T-helper 2 cell treated with Interferon-gamma antibody and Interleukin-4, amounts not matched to agents 5 μg/mL and 100 μg/mL, for 36 hours (primary cell): ENCODE results near the gene GAS7.
"Not testable (repeated sequence)": the region's sequence is repeated elsewhere in the genome, so short reads cannot be mapped to it uniquely, and the experiment has no call there.

Experiments
- DNase-seq: peaks from one replicate; pipeline ENCODE4 v3.0.0; 2021; ENCODE audit warnings: low spot score
- H3K27ac Mint-ChIP-seq: one replicate; pipeline ENCODE4 v1.8.0; 2021; ENCODE audit warnings: mild to moderate bottlenecking, mixed read lengths
- H3K27me3 Mint-ChIP-seq: one replicate; pipeline ENCODE4 v1.8.0; 2021; ENCODE audit warnings: low read depth, mixed read lengths
- H3K36me3 Mint-ChIP-seq: one replicate; pipeline ENCODE4 v1.8.0; 2021; ENCODE audit warnings: low read depth, mixed read lengths
- H3K4me1 Mint-ChIP-seq: one replicate; pipeline ENCODE4 v1.8.0; 2021; ENCODE audit warnings: low read depth, mixed read lengths
- H3K4me3 Mint-ChIP-seq: one replicate; pipeline ENCODE4 v1.8.0; 2022; ENCODE audit warnings: mild to moderate bottlenecking, moderate library complexity, mixed read lengths
- H3K9me3 Mint-ChIP-seq: one replicate; pipeline ENCODE4 v1.8.0; 2021; ENCODE audit warnings: mixed read lengths

GAS7 gene

DNA sequence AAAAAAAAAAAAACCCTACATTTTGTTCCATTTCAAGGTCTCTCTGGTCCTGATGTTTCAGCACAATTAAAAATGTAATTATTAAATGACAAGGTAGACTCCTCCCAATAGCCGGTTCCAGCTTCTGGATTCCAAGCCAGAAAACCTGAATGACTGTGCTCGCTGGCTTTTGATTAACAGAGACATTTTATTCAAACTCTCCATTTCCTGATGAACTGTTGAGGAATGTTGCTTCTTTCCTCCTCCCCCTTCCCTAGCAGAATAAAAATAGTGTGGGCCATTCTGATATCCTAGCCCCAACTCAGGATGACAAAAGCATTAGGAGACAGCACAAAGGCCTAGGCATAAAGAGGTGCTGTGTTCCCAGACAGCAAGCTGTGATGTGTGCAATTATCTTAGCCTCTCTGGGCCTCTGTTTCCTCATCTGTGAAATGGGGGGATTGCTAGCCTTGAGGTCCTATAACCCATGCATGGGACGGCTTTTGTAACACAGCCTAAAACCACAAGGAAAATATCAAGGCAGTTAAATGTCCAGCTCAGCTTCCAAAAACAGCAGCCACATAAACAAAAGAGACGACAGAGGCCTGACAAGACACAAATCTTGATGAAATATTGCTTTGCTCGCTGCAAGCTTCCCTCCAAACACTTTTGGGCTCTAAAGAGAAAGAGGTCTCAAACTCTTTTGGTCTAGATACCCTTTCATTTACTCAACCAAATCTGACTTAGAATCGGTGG is 166.1 kb downstream of the GAS7 start:
- Mint-ChIP-seq H3K27me3 (no peaks in the 10 kb centered on the region), H3K27ac (no peak overlapping the region), H3K9me3 (no peaks in the 10 kb centered on the region), H3K4me3 (no peak overlapping the region), H3K36me3 (no peaks in the 10 kb centered on the region), H3K4me1 (no peaks in the 10 kb centered on the region)
- DNase-seq: no peak

DNA sequence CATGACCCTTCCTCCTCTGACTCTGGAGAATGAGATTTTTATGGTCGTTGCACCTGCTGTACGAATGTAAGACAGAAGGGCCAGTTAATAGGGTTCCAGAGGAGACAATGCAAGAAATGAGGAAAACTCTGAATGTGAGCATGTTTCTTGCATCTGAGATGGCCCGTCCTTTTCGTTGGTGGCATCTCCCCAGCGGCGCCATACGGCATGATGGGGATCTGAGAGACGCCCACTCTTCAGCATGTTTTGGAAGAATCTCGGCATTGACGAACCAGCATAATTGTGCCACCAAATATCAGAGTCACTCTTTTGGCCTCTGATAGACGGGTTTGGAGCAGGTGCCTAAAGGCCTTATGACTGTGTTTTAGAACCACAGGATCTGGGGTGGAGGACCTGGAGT is 166.8 kb downstream of the GAS7 start:
- H3K4me3 Mint-ChIP-seq: no peak overlapping the region
- H3K27ac Mint-ChIP-seq: no peak overlapping the region
- H3K4me1 Mint-ChIP-seq: no peaks in the 10 kb centered on the region
- H3K27me3 Mint-ChIP-seq: no peaks in the 10 kb centered on the region
- no peaks in the 10 kb centered on the region for H3K9me3 Mint-ChIP-seq
- DNase-seq: no peak
- H3K36me3 Mint-ChIP-seq: no peaks in the 10 kb centered on the region

GRCh38 chr17:10031127-10031526 is 167.3 kb downstream of the GAS7 start:
- no peak overlapping the region for H3K4me3 Mint-ChIP-seq
- DNase-seq: no peak
- no peaks in the 10 kb centered on the region for H3K9me3 Mint-ChIP-seq
- H3K27me3 Mint-ChIP-seq: no peaks in the 10 kb centered on the region
- H3K4me1 Mint-ChIP-seq: no peaks in the 10 kb centered on the region
- no peaks in the 10 kb centered on the region for H3K36me3 Mint-ChIP-seq
- H3K27ac Mint-ChIP-seq: no peak overlapping the region

DNA sequence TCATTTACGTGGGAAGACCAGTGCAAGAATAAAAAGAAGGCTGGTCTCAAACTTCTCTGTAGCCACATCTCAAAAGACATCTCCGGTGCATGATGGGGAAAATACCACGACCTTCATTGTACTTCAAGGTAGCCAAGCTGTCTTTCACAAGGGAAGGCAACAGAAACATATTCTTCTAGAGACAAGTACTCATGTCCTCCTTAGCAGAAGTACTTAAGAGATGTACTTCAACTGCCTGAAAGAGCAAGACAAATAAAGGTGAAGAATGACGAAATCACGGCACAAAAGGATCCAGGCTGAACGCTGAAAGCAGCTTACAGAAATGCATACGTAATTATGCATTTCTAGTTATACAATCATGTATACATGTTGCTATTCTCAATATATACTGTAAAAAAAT is 169.3 kb downstream of the GAS7 start:
- DNase-seq: no peak
- H3K36me3 Mint-ChIP-seq: no peaks in the 10 kb centered on the region
- no peaks in the 10 kb centered on the region for H3K9me3 Mint-ChIP-seq
- H3K4me1 Mint-ChIP-seq: no peaks in the 10 kb centered on the region
- no peak overlapping the region for H3K27ac Mint-ChIP-seq
- no peaks in the 10 kb centered on the region for H3K27me3 Mint-ChIP-seq
- H3K4me3 Mint-ChIP-seq: no peak overlapping the region

GRCh38 chr17:10025976-10026901 is 172.2 kb downstream of the GAS7 start:
- Mint-ChIP-seq H3K4me3 (no peak overlapping the region), H3K36me3 (no peaks in the 10 kb centered on the region), H3K4me1 (no peaks in the 10 kb centered on the region), H3K27me3 (no peaks in the 10 kb centered on the region), H3K9me3 (no peaks in the 10 kb centered on the region), H3K27ac (no peak overlapping the region)
- no peak for DNase-seq

DNA sequence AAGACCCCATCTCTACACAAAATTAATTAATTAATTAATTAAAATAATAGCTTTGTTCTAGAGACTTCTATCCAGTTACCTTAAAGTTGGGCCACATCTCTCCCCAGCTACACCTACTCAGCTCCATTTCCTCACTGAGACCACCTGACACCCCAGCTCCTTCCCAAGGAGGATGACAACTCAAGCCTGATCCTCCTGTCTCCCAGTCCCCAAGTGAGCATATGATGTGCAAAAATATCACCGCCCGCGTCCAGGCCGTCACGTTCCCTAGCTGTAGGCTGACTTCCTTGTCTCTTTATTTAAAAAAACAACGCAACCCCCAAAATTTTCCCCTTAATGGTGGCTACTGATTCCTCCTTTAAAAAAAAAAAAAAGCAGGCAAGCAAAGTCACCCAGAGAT is 173.2 kb downstream of the GAS7 start:
- H3K9me3 Mint-ChIP-seq: no peaks in the 10 kb centered on the region
- no peaks in the 10 kb centered on the region for H3K36me3 Mint-ChIP-seq

GRCh38 chr17:10022416-10022815 is 176.0 kb downstream of the GAS7 start:
- H3K36me3 Mint-ChIP-seq: no peaks in the 10 kb centered on the region
- no peaks in the 10 kb centered on the region for H3K4me1 Mint-ChIP-seq
- no peak overlapping the region for H3K4me3 Mint-ChIP-seq
- DNase-seq: no peak
- no peaks in the 10 kb centered on the region for H3K27me3 Mint-ChIP-seq
- H3K27ac Mint-ChIP-seq: no peak overlapping the region
- no peaks in the 10 kb centered on the region for H3K9me3 Mint-ChIP-seq

More for the DNA sequence above, 173.2 kb downstream of the GAS7 start:
- no peaks in the 10 kb centered on the region for H3K4me1 Mint-ChIP-seq
- DNase-seq: no peak
- H3K27me3 Mint-ChIP-seq: no peaks in the 10 kb centered on the region
- no peak overlapping the region for H3K27ac Mint-ChIP-seq
- no peak overlapping the region for H3K4me3 Mint-ChIP-seq

GRCh38 chr17:10021272-10021984 is 177.0 kb downstream of the GAS7 start:
- Mint-ChIP-seq H3K9me3 (no peaks in the 10 kb centered on the region), H3K36me3 (no peaks in the 10 kb centered on the region), H3K27ac (no peak overlapping the region), H3K4me3 (no peak overlapping the region), H3K27me3 (no peaks in the 10 kb centered on the region), H3K4me1 (no peaks in the 10 kb centered on the region)
- DNase-seq: no peak

DNA sequence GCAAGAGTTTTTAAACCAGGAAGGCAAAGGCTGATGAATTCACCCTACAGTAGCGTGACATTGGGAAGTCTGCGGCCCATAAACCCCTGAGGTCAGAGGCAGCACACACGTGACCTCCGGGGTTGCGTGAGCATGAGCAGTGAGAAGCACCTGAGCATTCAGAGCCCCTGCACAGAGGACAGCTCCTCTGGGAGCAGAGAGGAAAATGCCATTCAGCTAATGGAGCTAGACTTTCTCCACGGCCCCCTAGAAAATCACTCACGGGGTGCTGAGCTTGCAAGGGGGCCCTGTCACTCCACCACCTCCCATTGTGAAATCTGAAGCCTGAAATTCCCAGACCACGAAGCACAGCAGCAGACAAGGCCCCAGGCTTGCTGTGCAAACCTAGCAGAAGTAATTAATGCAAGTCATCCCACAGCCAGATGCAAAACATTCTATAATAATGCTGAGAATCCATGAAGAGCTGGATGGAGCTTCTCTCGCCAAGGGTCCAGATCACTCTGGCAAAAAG is 178.4 kb downstream of the GAS7 start:
- Mint-ChIP-seq H3K4me1 (no peaks in the 10 kb centered on the region), H3K36me3 (no peaks in the 10 kb centered on the region), H3K9me3 (no peaks in the 10 kb centered on the region), H3K4me3 (no peak overlapping the region), H3K27ac (no peak overlapping the region), H3K27me3 (no peaks in the 10 kb centered on the region)
- DNase-seq: no peak

GRCh38 chr17:10018461-10018891 is 179.9 kb downstream of the GAS7 start:
- Mint-ChIP-seq H3K4me3 (no peak overlapping the region), H3K27me3 (no peaks in the 10 kb centered on the region), H3K4me1 (no peaks in the 10 kb centered on the region), H3K36me3 (no peaks in the 10 kb centered on the region), H3K27ac (no peak overlapping the region), H3K9me3 (no peaks in the 10 kb centered on the region)
- no peak for DNase-seq

- H3K36me3 Mint-ChIP-seq, H3K4me1 Mint-ChIP-seq: not testable (repeated sequence)
Measured at GRCh38 chr17:10016958-10017570, 181.3 kb downstream of the GAS7 start.

GRCh38 chr17:10013365-10014112 is 184.9 kb downstream of the GAS7 start:
- no peak overlapping the region for H3K4me3 Mint-ChIP-seq
- no peak for DNase-seq
- H3K9me3 Mint-ChIP-seq: no peaks in the 10 kb centered on the region
- no peaks in the 10 kb centered on the region for H3K27me3 Mint-ChIP-seq
- no peaks in the 10 kb centered on the region for H3K36me3 Mint-ChIP-seq
- H3K4me1 Mint-ChIP-seq: no peaks in the 10 kb centered on the region
- no peak overlapping the region for H3K27ac Mint-ChIP-seq

More at GRCh38 chr17:10016958-10017570, 181.3 kb downstream of the GAS7 start:
- not testable (repeated sequence) for H3K27me3 Mint-ChIP-seq, DNase-seq, H3K4me3 Mint-ChIP-seq, H3K27ac Mint-ChIP-seq, H3K9me3 Mint-ChIP-seq

DNA sequence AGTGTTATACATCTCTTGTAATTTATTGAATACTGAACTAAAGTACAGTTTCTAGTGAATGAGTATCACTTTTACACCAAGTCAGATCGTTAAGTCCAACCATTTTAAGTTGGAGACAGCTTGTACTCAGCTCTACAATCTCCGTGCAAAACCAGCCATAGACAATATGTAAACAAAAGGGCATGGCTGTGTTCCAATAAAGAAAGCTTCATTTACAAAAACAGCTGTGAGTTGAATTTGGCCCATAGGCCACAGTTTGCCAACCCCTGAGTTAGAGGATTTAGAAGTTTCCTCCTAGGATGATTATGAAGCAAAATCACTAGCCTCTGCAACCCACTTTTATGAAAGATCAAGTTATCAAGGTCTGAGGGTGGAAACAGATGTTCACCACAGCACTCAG is 187.7 kb downstream of the GAS7 start:
- H3K4me1 Mint-ChIP-seq: no peaks in the 10 kb centered on the region
- H3K27ac Mint-ChIP-seq: no peak overlapping the region
- no peak overlapping the region for H3K4me3 Mint-ChIP-seq
- DNase-seq: no peak
- H3K27me3 Mint-ChIP-seq: no peaks in the 10 kb centered on the region
- no peaks in the 10 kb centered on the region for H3K36me3 Mint-ChIP-seq
- H3K9me3 Mint-ChIP-seq: no peaks in the 10 kb centered on the region
